WI38 (cell line): ENCODE data around the gene GYS2.

Experiments
- H3K4me3 ChIP-seq: 2 replicates; pipeline ENCODE4 v1.5.1; 2011; ENCODE audit warnings: low read depth, mild to moderate bottlenecking, control low read depth, low read length
- CTCF ChIP-seq: IDR thresholded peaks from 2 replicates; pipeline ENCODE4 v1.5.1; 2012; ENCODE audit warnings: low read depth, mild to moderate bottlenecking, control low read depth, low read length

The GYS2 gene

GRCh38 chr12:21552635-21553328 lies 51.9 kb downstream of the GYS2 start:
- TF ChIP-seq CTCF, result no peak

GRCh38 chr12:21551841-21552465 lies 52.7 kb downstream of the GYS2 start:
- no peak overlapping the region for H3K4me3 ChIP-seq
- TF ChIP-seq CTCF, result no peak

More at GRCh38 chr12:21552635-21553328, 51.9 kb downstream of the GYS2 start:
- no peak overlapping the region for H3K4me3 ChIP-seq

- no peak for TF ChIP-seq CTCF
- no peak overlapping the region for H3K4me3 ChIP-seq
Measured at GRCh38 chr12:21547437-21547836, 57.2 kb downstream of the GYS2 start.

- H3K4me3 ChIP-seq, result no peak overlapping the region
- no peak for TF ChIP-seq CTCF
Measured at GRCh38 chr12:21546716-21547115, 57.9 kb downstream of the GYS2 start.

GRCh38 chr12:21545557-21545956 lies 59.1 kb downstream of the GYS2 start:
- H3K4me3 ChIP-seq, result no peak overlapping the region
- TF ChIP-seq CTCF, result no peak

- TF ChIP-seq CTCF, result no peak
- no peak overlapping the region for H3K4me3 ChIP-seq
Measured at GRCh38 chr12:21543151-21543550, 61.5 kb downstream of the GYS2 start.

GRCh38 chr12:21542403-21542802 lies 62.2 kb downstream of the GYS2 start:
- no peak for TF ChIP-seq CTCF
- no peak overlapping the region for H3K4me3 ChIP-seq
